ENCODE measurements around the gene PPP1R3A.
A peak's percentile ranks its signal among the peaks of the same experiment; 100 is the strongest.
"Not testable (repeated sequence)": the region's sequence is repeated elsewhere in the genome, so short reads cannot be mapped to it uniquely, and the experiment has no call there.

The PPP1R3A gene, protein sequence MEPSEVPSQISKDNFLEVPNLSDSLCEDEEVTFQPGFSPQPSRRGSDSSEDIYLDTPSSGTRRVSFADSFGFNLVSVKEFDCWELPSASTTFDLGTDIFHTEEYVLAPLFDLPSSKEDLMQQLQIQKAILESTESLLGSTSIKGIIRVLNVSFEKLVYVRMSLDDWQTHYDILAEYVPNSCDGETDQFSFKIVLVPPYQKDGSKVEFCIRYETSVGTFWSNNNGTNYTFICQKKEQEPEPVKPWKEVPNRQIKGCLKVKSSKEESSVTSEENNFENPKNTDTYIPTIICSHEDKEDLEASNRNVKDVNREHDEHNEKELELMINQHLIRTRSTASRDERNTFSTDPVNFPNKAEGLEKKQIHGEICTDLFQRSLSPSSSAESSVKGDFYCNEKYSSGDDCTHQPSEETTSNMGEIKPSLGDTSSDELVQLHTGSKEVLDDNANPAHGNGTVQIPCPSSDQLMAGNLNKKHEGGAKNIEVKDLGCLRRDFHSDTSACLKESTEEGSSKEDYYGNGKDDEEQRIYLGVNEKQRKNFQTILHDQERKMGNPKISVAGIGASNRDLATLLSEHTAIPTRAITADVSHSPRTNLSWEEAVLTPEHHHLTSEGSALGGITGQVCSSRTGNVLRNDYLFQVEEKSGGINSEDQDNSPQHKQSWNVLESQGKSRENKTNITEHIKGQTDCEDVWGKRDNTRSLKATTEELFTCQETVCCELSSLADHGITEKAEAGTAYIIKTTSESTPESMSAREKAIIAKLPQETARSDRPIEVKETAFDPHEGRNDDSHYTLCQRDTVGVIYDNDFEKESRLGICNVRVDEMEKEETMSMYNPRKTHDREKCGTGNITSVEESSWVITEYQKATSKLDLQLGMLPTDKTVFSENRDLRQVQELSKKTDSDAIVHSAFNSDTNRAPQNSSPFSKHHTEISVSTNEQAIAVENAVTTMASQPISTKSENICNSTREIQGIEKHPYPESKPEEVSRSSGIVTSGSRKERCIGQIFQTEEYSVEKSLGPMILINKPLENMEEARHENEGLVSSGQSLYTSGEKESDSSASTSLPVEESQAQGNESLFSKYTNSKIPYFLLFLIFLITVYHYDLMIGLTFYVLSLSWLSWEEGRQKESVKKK

DNA sequence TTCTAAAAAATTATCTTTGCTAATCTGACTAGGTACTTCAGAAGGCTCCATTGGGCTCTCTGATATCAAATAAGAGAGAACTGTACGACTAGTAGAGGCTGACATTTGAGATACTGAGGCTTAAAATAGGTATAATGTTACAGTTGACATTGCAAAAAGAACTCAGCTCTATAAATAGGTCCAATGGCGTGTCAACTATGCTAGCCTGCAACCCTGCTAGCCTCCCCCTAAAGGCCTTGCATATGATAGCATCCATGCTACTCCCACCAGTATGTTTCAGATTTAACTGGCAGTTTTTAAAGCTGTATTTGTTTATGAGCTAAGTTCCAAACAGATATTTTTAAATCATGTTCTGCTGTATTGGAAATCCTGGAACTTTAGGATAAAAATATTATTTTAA, at the start of gene PPP1R3A:
Gene PPP1R3A, minus strand, starts transcription at position 64 of the 400 bp plus-strand sequence. Its CDS starts 13 bp downstream, at position 51.
- peak in 1 of 2 experiments; percentile 7 for DNase-seq

DNA sequence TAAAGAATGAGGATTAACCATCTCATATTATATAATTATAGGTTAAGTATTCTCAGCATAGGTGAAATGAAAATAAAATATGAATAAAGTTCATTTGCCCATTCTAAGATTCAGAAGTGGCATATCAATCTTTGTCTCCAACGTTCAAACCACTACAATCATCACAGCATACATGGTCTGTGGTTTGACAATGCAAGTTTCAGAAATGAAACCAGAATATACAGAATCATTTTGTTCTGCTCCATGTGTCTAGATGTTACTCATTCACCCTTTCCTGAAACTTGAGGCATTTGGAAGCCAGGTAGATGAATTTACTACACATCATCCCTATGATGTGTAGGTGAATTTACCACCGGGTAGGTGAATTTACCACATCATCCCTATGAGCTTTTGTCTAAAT, 44.5 kb upstream of the PPP1R3A start:
- no peak for DNase-seq

DNA sequence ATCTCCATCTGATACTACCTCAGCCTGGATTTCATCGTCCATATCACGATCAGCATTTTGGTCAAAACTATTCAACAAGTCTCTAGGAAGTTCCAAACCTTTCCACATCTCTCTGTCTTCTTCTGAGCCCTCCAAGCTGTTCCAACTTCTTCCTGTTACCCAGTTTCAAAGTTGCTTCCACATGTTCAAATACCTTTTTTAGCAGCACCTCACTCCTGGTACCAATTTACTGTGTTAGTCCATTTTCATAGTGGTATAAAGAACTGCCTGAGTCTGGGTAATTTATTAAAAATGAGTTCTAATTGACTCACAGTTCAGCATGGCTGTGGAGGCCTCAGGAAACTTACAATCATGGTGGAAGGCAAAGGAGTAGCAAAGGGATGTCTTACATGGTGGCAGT, 41.1 kb upstream of the PPP1R3A start:
- no peak for DNase-seq

GRCh38 chr7:113955157-113955556, 36.3 kb upstream of the PPP1R3A start:
- DNase-seq = no peak

GRCh38 chr7:113953553-113953952, 34.7 kb upstream of the PPP1R3A start:
- no peak for DNase-seq

- DNase-seq = no peak
Observed at GRCh38 chr7:113945018-113945938, 26.5 kb upstream of the PPP1R3A start.

- no peak for DNase-seq
Observed at GRCh38 chr7:113936982-113937381, 18.2 kb upstream of the PPP1R3A start.

DNA sequence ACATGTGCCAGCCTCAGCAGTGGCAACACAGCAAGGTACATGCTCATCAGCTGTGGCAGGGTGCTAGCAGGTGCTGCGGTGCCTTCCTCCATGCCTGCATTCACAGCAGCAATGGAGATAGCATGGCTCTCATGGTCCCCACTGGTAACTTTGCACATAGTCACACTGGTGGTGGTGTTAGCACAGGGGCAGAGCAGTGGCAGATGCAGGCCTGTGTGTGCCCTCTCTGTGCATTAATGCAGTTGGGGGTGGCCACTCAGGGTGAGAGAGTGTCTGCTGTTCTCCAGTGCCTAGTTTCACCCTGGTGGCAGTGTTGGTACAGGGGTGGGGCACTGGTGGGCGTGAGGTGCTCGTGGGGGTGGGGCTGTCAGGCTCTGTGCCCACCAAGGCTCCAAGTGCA, 17.7 kb upstream of the PPP1R3A start:
- DNase-seq = no peak

GRCh38 chr7:113929389-113929788, 10.6 kb upstream of the PPP1R3A start:
- DNase-seq = not testable (repeated sequence)

- DNase-seq = no peak
Observed at GRCh38 chr7:113928112-113928511, 9.3 kb upstream of the PPP1R3A start.

- DNase-seq = no peak
Observed at GRCh38 chr7:113922049-113922448, 3.2 kb upstream of the PPP1R3A start.

DNA sequence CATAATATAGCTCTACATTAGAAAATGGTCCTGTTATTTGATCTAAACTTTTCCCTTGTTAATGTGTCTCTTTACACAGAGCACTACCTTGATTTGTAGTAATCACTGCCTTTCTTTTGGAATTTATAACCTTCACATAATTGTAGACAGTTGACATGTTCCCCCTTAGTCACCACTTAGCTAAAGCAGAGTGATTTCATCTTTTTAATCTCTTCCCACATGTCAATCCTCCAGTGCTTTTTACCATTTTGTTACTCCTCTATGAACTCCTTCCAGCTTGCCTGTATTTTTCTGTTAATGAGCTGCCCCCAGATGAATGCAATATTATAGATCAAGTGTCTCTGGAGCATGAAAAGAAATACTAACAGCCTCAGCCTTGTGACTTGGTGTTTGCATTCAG, 2.6 kb upstream of the PPP1R3A start:
- no peak for DNase-seq

DNA sequence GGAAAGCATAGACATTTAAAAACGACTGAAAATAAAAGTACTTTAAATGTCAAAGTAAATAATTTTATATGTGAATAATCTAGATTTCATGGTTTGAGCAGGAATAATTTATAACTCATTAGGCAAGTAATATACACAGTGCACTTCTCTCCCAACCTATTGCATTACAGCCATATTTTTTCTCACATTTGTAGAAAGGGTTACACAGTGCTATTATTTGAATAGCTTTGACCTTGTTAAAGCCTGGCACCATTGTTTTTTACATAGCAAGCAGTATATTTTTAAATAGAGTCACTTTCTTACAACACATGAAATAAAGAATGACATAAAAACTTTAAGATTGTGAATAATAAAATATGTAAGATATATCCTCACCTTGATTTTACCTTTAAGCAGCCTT, 969 bp downstream of the PPP1R3A start:
- no peak for DNase-seq

- no peak for DNase-seq
Observed at GRCh38 chr7:113915956-113916355, 2.9 kb downstream of the PPP1R3A start.

- no peak for DNase-seq
Observed at GRCh38 chr7:113912876-113913275, 5.9 kb downstream of the PPP1R3A start.

DNA sequence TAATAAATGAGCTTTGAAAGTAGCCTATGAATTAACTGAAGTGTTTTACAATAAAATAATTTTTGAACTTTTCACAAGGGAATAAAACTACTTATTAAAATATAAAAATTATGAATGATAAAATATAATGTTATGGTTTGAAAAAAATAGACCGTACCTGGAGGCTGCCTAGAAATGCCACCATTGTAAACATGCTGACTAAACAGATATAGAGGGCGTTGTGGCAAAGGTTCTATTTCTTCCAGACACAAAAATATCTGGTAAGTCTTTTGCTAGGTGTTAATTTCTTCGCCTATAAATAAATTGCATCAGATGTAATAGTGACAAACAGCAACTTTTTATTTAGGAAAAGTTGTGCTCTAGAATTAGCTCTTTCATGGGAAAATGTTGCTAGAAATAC, 11.2 kb downstream of the PPP1R3A start:
- DNase-seq = no peak

DNA sequence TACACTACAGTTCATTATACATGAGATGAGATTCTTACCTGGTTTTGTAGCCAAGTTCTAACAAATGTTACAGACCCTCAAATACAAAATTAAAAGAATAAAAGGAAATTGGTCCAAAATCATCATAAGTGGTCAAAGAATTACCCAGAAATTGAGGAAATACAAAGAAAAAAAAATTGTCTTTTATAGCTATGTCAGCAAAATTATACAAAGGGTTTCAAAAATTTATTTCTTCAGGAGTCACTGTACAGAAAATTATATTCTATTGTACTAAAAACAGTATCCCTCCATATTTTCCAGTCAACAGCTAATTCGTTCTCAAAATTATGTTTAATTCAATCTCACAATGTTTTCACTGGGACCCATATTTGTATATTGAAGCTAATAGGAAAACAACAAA, 14.3 kb downstream of the PPP1R3A start:
- DNase-seq = no peak

GRCh38 chr7:113892818-113893217, 26.0 kb downstream of the PPP1R3A start:
- DNase-seq = no peak

GRCh38 chr7:113891828-113892227, 27.0 kb downstream of the PPP1R3A start:
- no peak for DNase-seq

- DNase-seq = no peak
Observed at GRCh38 chr7:113891031-113891350, 27.8 kb downstream of the PPP1R3A start.

GRCh38 chr7:113890331-113891030, 28.3 kb downstream of the PPP1R3A start:
- no peak for DNase-seq

- DNase-seq = no peak
Observed at GRCh38 chr7:113883096-113883495, 35.7 kb downstream of the PPP1R3A start.

Data from NCI-H526 (cell line).